Vagina (tissue), 2 donors: ENCODE data around the gene ACTG2.

Experiments
- CTCF ChIP-seq, 3 experiments: fragments of 450-650 bp in 2 of 3; fragments of 200-600 bp in 1 of 3; sonication (generic) in 1 of 3; IDR thresholded peaks; one replicate each; pipeline ENCODE4 v1.5.1; 2017 to 2019; ENCODE audit warnings: antibody characterized with exemption in 3 of 3, mild to moderate bottlenecking in 2 of 3, moderate library complexity in 2 of 3
- POLR2A ChIP-seq, 2 donors: fragments of 450-650 bp; IDR thresholded peaks; one replicate each; pipeline ENCODE4 v1.6.1; 2017; ENCODE audit warnings: antibody characterized with exemption in 2 of 2, mild to moderate bottlenecking in 2 of 2, moderate library complexity in 2 of 2
- POLR2AphosphoS5 ChIP-seq, 2 donors: sonication (generic); formaldehyde crosslinking; IDR thresholded peaks; one replicate each; pipeline ENCODE4 v1.9.0; 2017; ENCODE audit warnings: antibody characterized with exemption in 2 of 2, mild to moderate bottlenecking in 2 of 2, low read depth in 1 of 2; ENCODE audit not compliant: insufficient read depth in 1 of 2

- TF ChIP-seq POLR2AphosphoS5 (IDR thresholded peaks at IDR 0.05; ENCODE audit: insufficient read depth in 1 of 2, low read depth in 1 of 2) (no peak), CTCF (IDR thresholded peaks at IDR 0.05) (no peak), POLR2A (IDR thresholded peaks at IDR 0.05) (no peak)
Measured at GRCh38 chr2:73944714-73945113, 51.9 kb downstream of the ACTG2 start.
